Adrenal gland (tissue), 12 donors: ENCODE measurements around the gene EIF4E2. TPM values are rescaled to one million over a fixed set of nuclear protein-coding genes. Genes with fewer than 3 reads are reported as not detected.
"Not testable (repeated sequence)": the region's sequence is repeated elsewhere in the genome, so short reads cannot be mapped to it uniquely, and the experiment has no call there.

Source experiments
- DNase-seq, 7 donors: peaks; one replicate each; pipeline ENCODE4 v3.0.0-alpha.2; 2019 to 2020
- H3K27ac ChIP-seq, 5 donors: fragments of 200-600 bp; sonication (generic) in 4 of 5; 1 replicate in 3 of 5; 2 replicates in 2 of 5; pipeline versions ENCODE4 v1.5.1 to v1.8.0; 2016 to 2020; ENCODE audit warnings: mild to moderate bottlenecking in 1 of 5
- H3K27me3 ChIP-seq: fragments of 200-600 bp; 2 replicates; pipeline ENCODE4 v1.8.0; 2021
- H3K36me3 ChIP-seq, 2 donors: fragments of 200-600 bp; replicated peaks in 1 of 2; 1 replicate in 1 of 2; 2 replicates in 1 of 2; pipeline versions ENCODE4 v1.5.1 to v1.8.0; 2018 to 2022
- H3K4me1 ChIP-seq, 2 donors: fragments of 200-600 bp; replicated peaks in 1 of 2; 1 replicate in 1 of 2; 2 replicates in 1 of 2; pipeline versions ENCODE4 v1.5.1 to v1.8.0; 2018 to 2021
- H3K4me3 ChIP-seq, 4 donors: fragments of 200-600 bp; sonication (generic) in 3 of 4; one replicate each; pipeline ENCODE4 v1.5.1; 2016 to 2018
- H3K9me3 ChIP-seq, 3 donors: fragments of 200-600 bp; sonication (generic) in 1 of 3; replicated peaks in 1 of 3; 1 replicate in 2 of 3; 2 replicates in 1 of 3; pipeline versions ENCODE4 v1.5.1 to v1.8.0; 2016 to 2021
- CTCF ChIP-seq, 6 experiments: fragments of 450-650 bp in 4 of 6; fragments of 200-600 bp in 2 of 6; sonication (generic) in 1 of 6; IDR thresholded peaks; 1 replicate in 5 of 6; 2 replicates in 1 of 6; pipeline versions ENCODE4 v1.5.1 to v1.8.0; 2016 to 2021; ENCODE audit warnings: antibody characterized with exemption in 6 of 6, mild to moderate bottlenecking in 2 of 6, moderate library complexity in 1 of 6
- POLR2A ChIP-seq, 2 donors: fragments of 450-650 bp; IDR thresholded peaks; one replicate each; pipeline ENCODE4 v1.6.1; 2017; ENCODE audit warnings: antibody characterized with exemption in 2 of 2, mild to moderate bottlenecking in 2 of 2, moderate library complexity in 1 of 2
- WGBS, 4 donors: extraction: QIAGEN DNeasy Blood & Tissue Kit in 2 of 4; methylation state at CpG; one replicate each; pipeline versions ENCODE4 v1.1.5 to v1.1.7; 2013 to 2017; 5-methylcytosine and 5-hydroxymethylcytosine counted together
- intact Hi-C, 2 donors: fragments of 100-400 bp; cut with DNase I; formaldehyde crosslinking; loops; one replicate each; pipeline versions ENCODE4 v1.14.1 to v1.15.0; 2022 to 2023
- polyA plus RNA-seq, 3 donors: library from polyadenylated mRNA; stranded (reverse); fragments of 200-250 nt in 2 of 3; fragments of 350-450 nt in 1 of 3; fragmentation: Illumina TruSeq in 1 of 3; extraction: RNeasy Lipid Tissue Mini Kit (QIAGEN cat#74804) in 1 of 3; gene quantifications; one replicate each; pipeline ENCODE4 v1.2.3, GENCODE V29; 2013 to 2014
- total RNA-seq, 9 donors: library from RNA; depleted of rRNA in 4 of 9; stranded (reverse); fragments of >200 nt in 4 of 9; fragments of 120-200 nt in 1 of 9; fragmentation: NEBNext Ultra II Directional in 1 of 9; extraction: Animal tissue kit (Norgen Biotek cat#: 25700) in 1 of 9; gene quantifications; one replicate each; pipeline versions ENCODE4 v1.1.0 to v1.2.4, GENCODE V29; 2013 to 2023
- donor health status: healthy with polysubstance abuse.
- donor health status: Bipolar disorder and iron deficiency.
- donor health status: DM: yes; HTN: yes; CAD: no.
- donor health status: DM: no; HTN: no; CAD: no.
- donor health status: DM: no; HTN: no; CAD: no.
- donor health status: DM: yes; HTN: yes; CAD: no.

The EIF4E2 gene
- total and polyA plus RNA-seq, 12 donors = 32.2 to 137 (median 57.8) TPM

DNA sequence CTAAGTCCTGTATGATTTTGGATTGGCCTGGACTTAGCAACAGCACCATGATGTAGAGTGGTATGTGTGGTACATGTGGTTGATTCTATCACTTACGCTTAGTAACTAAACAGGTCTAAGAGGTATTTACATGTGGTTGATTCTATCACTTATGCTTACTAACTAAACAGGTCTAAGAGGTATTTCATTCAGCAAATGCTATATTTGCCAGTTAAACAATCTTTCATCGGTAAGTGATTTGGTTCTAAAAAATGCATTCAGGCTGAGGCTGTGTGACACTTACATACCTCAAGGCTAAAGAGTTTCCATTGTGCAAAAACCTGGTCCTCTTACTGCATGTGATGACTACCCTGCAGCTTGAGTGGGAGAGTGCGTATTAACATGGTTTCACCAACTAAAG lies 13.1 kb downstream of the EIF4E2 start:
- intact Hi-C loops = no loop called here

DNA sequence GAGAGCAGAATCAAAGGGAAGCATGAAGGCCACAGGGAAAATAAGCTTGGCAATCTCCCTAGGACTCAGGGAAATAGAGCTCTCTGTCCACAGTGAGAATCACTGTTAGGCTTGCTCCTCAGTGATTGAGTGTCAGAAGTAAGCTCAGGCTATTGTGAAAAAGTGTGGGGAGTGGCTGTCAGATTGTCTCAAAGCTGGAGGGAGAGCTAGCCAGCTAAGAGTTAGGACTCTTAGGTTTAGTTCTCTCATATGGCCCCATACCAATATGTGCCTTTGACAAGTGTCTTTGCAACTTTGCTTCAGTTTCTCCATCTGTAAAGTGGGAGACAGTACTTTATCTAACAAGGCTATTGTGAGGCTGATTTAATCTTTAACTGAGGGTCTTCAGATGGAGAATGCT lies 17.2 kb downstream of the EIF4E2 start:
- Histone ChIP-seq H3K36me3 (peaks cover 0 to 70% of the 10 kb centered on the region in 2 donors), H3K27ac (peak overlapping the region in 2 of 5 donors; percentile 6 to 30), H3K9me3 (no peaks in the 10 kb centered on the region), H3K4me3 (no peak overlapping the region), H3K4me1 (no peaks in the 10 kb centered on the region), H3K27me3 (no peaks in the 10 kb centered on the region)
- intact Hi-C loops = no loop called here
- no peak for DNase-seq
- no peak for TF ChIP-seq CTCF (IDR thresholded peaks at IDR 0.05)
- no peak for TF ChIP-seq POLR2A (IDR thresholded peaks at IDR 0.05)

More for the DNA sequence above, 13.1 kb downstream of the EIF4E2 start:
- H3K4me3 ChIP-seq = no peak overlapping the region
- no peaks in the 10 kb centered on the region for H3K9me3 ChIP-seq
- H3K4me1 ChIP-seq = no peaks in the 10 kb centered on the region
- H3K36me3 ChIP-seq = peaks cover 0 to 81% of the 10 kb centered on the region in 2 donors
- WGBS, 4 donors = 36 to 90% (median 61%) methylated on average over 3 of the region's 3 CpGs
- TF ChIP-seq POLR2A (IDR thresholded peaks at IDR 0.05) (no peak), CTCF (IDR thresholded peaks at IDR 0.05) (no peak)
- DNase-seq = no peak
- H3K27ac ChIP-seq = no peak overlapping the region
- no peaks in the 10 kb centered on the region for H3K27me3 ChIP-seq

- H3K27ac ChIP-seq = peak overlapping the region in 2 of 5 donors; percentile 6 to 30
- 50 to 58% (median 57%) methylated on average over 5 of the region's 5 CpGs for whole genome bisulfite sequencing, 4 donors
- H3K36me3 ChIP-seq = peaks cover 0 to 74% of the 10 kb centered on the region in 2 donors
- H3K4me1 ChIP-seq = no peaks in the 10 kb centered on the region
- H3K4me3 ChIP-seq = no peak overlapping the region
- no peaks in the 10 kb centered on the region for H3K9me3 ChIP-seq
- no peaks in the 10 kb centered on the region for H3K27me3 ChIP-seq
- peak in 5 of 7 donors; percentile 40 to 63 (median 54) for DNase-seq
- intact Hi-C loops = no loop called here
- TF ChIP-seq POLR2A (IDR thresholded peaks at IDR 0.05) (no peak), CTCF (IDR thresholded peaks at IDR 0.05) (no peak)
Observed at GRCh38 chr2:232568161-232568560, 17.7 kb downstream of the EIF4E2 start.

GRCh38 chr2:232569541-232569940 lies 19.1 kb downstream of the EIF4E2 start:
- DNase-seq = no peak
- Histone ChIP-seq H3K4me1 (no peaks in the 10 kb centered on the region), H3K27ac (no peak overlapping the region), H3K27me3 (no peaks in the 10 kb centered on the region), H3K4me3 (no peak overlapping the region), H3K36me3 (peaks cover 0 to 70% of the 10 kb centered on the region in 2 donors), H3K9me3 (no peaks in the 10 kb centered on the region)
- WGBS, 4 donors = 94 to 98% (median 96%) methylated on average over 9 of the region's 9 CpGs
- intact Hi-C loops = no loop called here
- no peak for TF ChIP-seq POLR2A (IDR thresholded peaks at IDR 0.05)
- no peak for TF ChIP-seq CTCF (IDR thresholded peaks at IDR 0.05)

GRCh38 chr2:232570481-232570880 lies 20.0 kb downstream of the EIF4E2 start:
- not testable (repeated sequence) for H3K27ac ChIP-seq
- H3K36me3 ChIP-seq = peaks cover 0 to 62% of the 10 kb centered on the region in 2 donors

More at GRCh38 chr2:232570481-232570880, 20.0 kb downstream of the EIF4E2 start:
- H3K9me3 ChIP-seq, DNase-seq, H3K27me3 ChIP-seq, H3K4me1 ChIP-seq, H3K4me3 ChIP-seq, intact Hi-C loops: not testable (repeated sequence)
- WGBS, 4 donors = 89 to 100% (median 96%) methylated on average over 6 of the region's 6 CpGs
